GM12872 (cell line): ENCODE results near the gene KYNU.

ENCODE experiments used
- TF ChIP-seq, protein P1 (sequence below): IDR thresholded peaks from 3 replicates; pipeline ENCODE4 v1.5.1; 2011; ENCODE audit warnings: low read depth, mild to moderate bottlenecking, low read length, moderate library complexity; ENCODE audit not compliant: insufficient read depth

The KYNU gene

DNA sequence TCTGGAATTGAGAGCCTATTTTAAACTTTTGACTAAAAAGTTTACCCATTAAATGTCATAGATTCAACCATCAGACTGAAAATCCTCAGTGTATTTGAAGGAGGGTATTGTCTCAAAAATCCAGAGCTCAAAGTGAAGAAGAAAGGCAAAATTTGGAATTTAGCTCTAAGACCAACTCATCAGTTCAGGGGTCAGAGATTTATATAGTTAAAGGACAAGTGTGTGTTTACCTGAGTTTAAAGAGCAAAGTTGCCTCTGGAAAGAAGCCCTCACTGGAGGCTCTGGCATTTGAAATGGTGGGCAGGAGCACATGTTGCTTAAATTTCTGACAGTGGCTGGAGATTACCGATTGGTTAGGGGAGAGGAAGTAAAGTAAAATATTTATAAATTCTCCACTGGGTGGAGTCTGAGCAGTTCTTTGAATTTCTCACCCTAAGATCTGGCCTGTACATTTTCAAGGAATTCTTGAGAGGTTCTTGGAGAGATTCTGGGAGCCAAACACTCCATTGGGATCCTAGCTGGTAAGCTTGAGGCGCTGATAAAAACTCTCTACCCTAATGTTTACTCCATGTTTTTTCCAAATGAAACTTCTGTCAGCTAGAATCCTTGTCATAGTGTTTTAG lies at the start of gene KYNU:
Gene KYNU, plus strand, starts transcription at position 449 of the 623 bp plus-strand sequence. CDS start 7,704 bp downstream, outside the sequence.
- TF ChIP-seq, protein P1, sequence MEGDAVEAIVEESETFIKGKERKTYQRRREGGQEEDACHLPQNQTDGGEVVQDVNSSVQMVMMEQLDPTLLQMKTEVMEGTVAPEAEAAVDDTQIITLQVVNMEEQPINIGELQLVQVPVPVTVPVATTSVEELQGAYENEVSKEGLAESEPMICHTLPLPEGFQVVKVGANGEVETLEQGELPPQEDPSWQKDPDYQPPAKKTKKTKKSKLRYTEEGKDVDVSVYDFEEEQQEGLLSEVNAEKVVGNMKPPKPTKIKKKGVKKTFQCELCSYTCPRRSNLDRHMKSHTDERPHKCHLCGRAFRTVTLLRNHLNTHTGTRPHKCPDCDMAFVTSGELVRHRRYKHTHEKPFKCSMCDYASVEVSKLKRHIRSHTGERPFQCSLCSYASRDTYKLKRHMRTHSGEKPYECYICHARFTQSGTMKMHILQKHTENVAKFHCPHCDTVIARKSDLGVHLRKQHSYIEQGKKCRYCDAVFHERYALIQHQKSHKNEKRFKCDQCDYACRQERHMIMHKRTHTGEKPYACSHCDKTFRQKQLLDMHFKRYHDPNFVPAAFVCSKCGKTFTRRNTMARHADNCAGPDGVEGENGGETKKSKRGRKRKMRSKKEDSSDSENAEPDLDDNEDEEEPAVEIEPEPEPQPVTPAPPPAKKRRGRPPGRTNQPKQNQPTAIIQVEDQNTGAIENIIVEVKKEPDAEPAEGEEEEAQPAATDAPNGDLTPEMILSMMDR = peak; percentile 37; the same call in 1 of the 3 replicates

DNA sequence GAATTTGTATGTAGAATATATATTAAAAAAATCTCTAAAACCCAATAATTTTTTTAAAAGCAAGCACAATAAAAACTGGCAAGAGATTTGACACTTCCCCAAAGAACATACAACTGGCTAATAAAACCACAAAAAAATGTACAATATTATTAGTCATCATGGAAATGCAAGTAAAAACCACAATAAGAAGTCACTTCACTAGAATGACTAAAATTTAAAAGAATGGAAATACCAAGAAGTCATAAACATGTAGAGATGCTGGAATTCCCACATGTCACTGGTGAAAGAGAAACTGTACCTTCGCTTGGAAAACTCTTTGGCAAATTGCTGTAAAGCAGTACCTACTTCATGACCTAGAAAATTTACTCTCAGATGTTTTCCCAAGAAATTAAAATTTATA lies 43.4 kb upstream of the KYNU start:
- TF ChIP-seq, protein P1 = no peak

DNA sequence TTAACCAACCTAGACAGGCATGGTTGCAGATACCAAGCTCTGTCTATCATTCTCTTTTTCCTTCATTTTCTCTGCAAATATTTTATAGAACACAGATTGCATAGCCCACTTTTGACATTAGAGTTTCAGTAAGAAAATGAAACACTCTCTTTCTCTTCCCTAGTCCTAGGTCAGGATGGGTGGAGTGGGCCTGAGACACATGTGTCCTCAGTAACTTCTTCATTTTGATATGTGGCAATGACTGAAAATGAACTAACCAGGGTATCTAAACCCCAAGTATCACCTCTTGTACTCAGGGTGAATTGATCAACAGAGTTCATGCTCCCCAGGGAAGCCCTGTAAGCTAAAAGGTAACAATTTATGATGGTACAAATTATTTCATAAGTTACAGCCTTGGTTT lies 37.0 kb upstream of the KYNU start:
- TF ChIP-seq, protein P1 = no peak

DNA sequence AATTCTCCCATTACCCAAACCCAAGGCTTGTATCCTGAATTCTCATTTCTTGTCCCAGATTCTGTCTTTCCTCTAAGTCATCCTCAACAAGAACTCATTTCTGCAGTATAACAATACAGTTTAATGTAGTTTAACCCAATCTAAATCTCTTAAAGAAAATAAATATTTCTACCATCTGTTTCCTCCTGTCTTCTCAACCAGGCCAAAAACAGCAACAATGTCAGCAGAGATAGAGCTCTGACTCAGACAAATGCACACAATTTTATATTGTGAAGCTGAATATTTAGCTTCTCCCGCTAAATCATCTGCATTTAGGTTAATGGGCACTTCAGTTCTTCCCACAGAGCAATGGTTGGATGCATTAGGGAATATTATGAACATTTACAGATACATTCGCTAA lies 35.7 kb upstream of the KYNU start:
- TF ChIP-seq, protein P1 = no peak

DNA sequence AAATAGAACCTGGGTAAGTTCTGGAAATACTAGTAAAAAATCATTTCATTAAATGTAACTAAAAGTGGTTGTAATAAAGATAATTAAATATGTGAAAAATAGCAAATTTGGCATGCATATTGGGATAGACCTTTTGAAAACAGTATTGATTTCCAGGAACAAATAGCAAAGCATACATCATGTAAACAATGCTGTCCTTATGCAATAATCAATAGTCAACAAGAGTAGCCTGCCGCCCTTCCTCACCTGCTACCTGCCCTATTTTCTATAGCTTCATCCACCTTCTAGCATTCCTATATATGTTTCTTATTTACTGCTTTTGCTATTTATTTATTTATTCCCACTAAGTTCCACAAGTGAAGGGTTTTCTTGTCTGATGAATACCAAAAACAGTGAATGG lies 35.1 kb upstream of the KYNU start:
- TF ChIP-seq, protein P1 = no peak

DNA sequence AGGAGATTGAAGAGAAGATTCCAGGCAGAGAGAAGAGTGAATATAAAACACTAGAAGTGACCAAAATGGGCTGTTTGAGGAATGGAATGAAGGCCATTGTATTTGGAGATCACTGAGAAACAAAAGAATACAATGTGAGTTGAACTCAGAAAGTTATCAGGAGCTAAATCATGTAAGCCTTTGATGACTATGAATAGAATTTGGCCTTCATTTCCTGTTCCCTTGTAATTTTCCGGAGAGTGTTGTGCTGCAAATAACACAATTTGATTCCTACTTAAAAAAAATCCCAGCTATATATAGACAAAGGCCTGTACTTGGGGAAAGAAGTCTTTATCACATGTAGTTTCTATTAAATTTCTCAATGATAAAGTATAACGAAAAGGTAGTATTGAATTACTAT lies 33.7 kb upstream of the KYNU start:
- TF ChIP-seq, protein P1 = no peak

DNA sequence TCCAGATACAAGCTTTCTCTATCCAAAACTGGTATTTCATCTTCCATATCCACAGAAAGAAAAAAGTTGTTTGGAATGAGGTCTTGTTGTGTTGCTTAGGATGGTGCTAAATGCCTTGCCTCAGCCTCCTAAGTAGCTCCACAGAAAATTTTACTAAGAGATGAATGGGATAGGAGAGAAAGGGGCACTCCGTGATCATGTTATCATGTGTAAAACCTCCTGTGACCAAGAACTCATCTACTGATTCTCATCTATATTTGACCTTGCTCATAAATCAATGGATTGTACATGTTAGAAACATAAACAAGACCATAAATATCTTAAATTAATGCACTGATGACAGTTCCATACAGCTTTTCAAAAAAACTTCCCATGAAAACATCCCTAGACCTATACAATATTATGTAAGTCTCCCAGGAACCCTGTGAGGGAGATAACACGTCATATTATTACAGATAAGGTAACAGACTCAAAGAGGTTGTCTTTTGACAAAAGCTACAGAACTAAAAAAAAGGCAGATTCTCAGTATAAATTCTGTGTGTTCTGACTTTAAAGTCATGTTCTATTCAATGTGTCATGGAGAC lies 29.3 kb upstream of the KYNU start:
- TF ChIP-seq, protein P1 = no peak

DNA sequence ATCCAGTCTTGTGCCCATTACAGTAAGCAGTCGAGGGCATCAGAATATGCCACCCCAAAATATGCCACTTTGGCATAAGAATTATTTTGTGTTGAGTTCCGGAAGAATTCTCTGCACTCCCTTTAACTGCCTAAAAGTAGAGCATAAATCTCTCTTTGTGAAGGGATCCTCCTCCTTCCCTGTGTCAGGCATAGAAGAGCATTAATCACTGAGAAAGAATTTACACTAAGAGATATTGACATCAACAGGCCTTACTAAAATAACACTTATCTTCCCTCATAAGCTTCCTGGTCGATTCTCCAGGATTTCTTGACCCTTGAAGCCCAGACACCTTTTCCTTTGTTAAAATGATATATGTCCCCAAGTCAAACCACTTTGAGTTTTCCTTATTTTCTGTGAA lies 27.6 kb upstream of the KYNU start:
- TF ChIP-seq, protein P1 = no peak
